Loucy (cell line): ENCODE data around the gene CETN3.

Experiments
- H2AFZ ChIP-seq: fragments of 200-600 bp; sonication (generic); 2 replicates; pipeline ENCODE4 v1.6.0; 2016; ENCODE audit warnings: antibody characterized with exemption, mild to moderate bottlenecking, low read length, moderate library complexity
- H3F3A ChIP-seq: fragments of 200-600 bp; 2 replicates; pipeline ENCODE4 v1.6.0; 2016; ENCODE audit warnings: antibody characterized with exemption, low read depth, mild to moderate bottlenecking
- H3K27me3 ChIP-seq: fragments of 200-600 bp; sonication (generic); 2 replicates; pipeline ENCODE4 v1.6.1; 2014; ENCODE audit warnings: low read length, mild to moderate bottlenecking; ENCODE audit not compliant: insufficient read depth, poor library complexity, severe bottlenecking
- H3K36me3 ChIP-seq: fragments of 200-600 bp; sonication (generic); 2 replicates; pipeline ENCODE4 v1.6.1; 2016; ENCODE audit warnings: low read length; ENCODE audit not compliant: insufficient read depth
- H3K4me1 ChIP-seq: fragments of 200-600 bp; sonication (generic); 2 replicates; pipeline ENCODE4 v1.5.1; 2014; ENCODE audit warnings: low read length, mild to moderate bottlenecking; ENCODE audit not compliant: insufficient read depth, poor library complexity, severe bottlenecking
- H3K4me2 ChIP-seq: fragments of 200-600 bp; sonication (generic); 2 replicates; pipeline ENCODE4 v1.6.0; 2014; ENCODE audit warnings: antibody characterized with exemption, low read length, low read depth, mild to moderate bottlenecking; ENCODE audit not compliant: poor library complexity, severe bottlenecking
- H3K4me3 ChIP-seq: fragments of 200-600 bp; sonication (generic); 2 replicates; pipeline ENCODE4 v1.5.1; 2014; ENCODE audit warnings: low read length, mild to moderate bottlenecking, mixed read lengths; ENCODE audit not compliant: poor library complexity, severe bottlenecking
- H3K79me2 ChIP-seq: fragments of 200-600 bp; sonication (generic); 2 replicates; pipeline ENCODE4 v1.6.1; 2014; ENCODE audit warnings: low read length; ENCODE audit not compliant: insufficient read depth
- H3K9ac ChIP-seq: fragments of 200-600 bp; sonication (generic); 2 replicates; pipeline ENCODE4 v1.6.0; 2014; ENCODE audit warnings: mild to moderate bottlenecking, low read depth, low read length, moderate library complexity; ENCODE audit not compliant: poor library complexity, severe bottlenecking
- H3K9me2 ChIP-seq: fragments of 200-600 bp; sonication (generic); replicated peaks from 2 replicates; pipeline ENCODE4 v1.6.1; 2016; ENCODE audit warnings: low read depth, low read length, mixed read lengths
- H3K9me3 ChIP-seq: fragments of 200-600 bp; sonication (generic); 2 replicates; pipeline ENCODE4 v1.6.1; 2014; ENCODE audit warnings: mild to moderate bottlenecking, antibody characterized with exemption, low read length, low read depth; ENCODE audit not compliant: insufficient read depth
- H4K20me1 ChIP-seq: fragments of 200-600 bp; sonication (generic); 2 replicates; pipeline ENCODE4 v1.6.0; 2014; ENCODE audit warnings: antibody characterized with exemption, low read length, mild to moderate bottlenecking; ENCODE audit not compliant: insufficient read depth, poor library complexity, severe bottlenecking
- EZH2phosphoT487 ChIP-seq: fragments of 200-600 bp; IDR thresholded peaks from 2 replicates; pipeline ENCODE4 v1.6.1; 2018; ENCODE audit warnings: antibody characterized with exemption, mild to moderate bottlenecking, moderate library complexity, borderline replicate concordance
- TF ChIP-seq, protein P1 (sequence below): fragments of 200-600 bp; sonication (generic); conservative IDR thresholded peaks from 2 replicates; pipeline ENCODE4 v1.5.1; 2014; ENCODE audit warnings: mild to moderate bottlenecking, antibody characterized with exemption, low read length

The CETN3 gene

GRCh38 chr5:90424245-90424644, 14.7 kb upstream of the CETN3 start:
- Histone ChIP-seq H2AFZ (no peak overlapping the region), H4K20me1 (no peaks in the 10 kb centered on the region), H3K4me2 (no peak overlapping the region), H3K9me3 (no peaks in the 10 kb centered on the region), H3K79me2 (no peaks in the 10 kb centered on the region), H3K27me3 (no peaks in the 10 kb centered on the region), H3K4me3 (no peak overlapping the region), H3K36me3 (no peaks in the 10 kb centered on the region), H3K9me2 (no peaks in the 10 kb centered on the region), H3F3A (no peaks in the 10 kb centered on the region), H3K4me1 (no peaks in the 10 kb centered on the region), H3K9ac (no peak overlapping the region)
- TF ChIP-seq, protein P1, sequence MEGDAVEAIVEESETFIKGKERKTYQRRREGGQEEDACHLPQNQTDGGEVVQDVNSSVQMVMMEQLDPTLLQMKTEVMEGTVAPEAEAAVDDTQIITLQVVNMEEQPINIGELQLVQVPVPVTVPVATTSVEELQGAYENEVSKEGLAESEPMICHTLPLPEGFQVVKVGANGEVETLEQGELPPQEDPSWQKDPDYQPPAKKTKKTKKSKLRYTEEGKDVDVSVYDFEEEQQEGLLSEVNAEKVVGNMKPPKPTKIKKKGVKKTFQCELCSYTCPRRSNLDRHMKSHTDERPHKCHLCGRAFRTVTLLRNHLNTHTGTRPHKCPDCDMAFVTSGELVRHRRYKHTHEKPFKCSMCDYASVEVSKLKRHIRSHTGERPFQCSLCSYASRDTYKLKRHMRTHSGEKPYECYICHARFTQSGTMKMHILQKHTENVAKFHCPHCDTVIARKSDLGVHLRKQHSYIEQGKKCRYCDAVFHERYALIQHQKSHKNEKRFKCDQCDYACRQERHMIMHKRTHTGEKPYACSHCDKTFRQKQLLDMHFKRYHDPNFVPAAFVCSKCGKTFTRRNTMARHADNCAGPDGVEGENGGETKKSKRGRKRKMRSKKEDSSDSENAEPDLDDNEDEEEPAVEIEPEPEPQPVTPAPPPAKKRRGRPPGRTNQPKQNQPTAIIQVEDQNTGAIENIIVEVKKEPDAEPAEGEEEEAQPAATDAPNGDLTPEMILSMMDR = no peak
- TF ChIP-seq EZH2phosphoT487 = no peak

- H3F3A ChIP-seq = no peaks in the 10 kb centered on the region
- no peaks in the 10 kb centered on the region for H3K9me3 ChIP-seq
- H3K4me1 ChIP-seq = no peaks in the 10 kb centered on the region
- no peak overlapping the region for H3K4me2 ChIP-seq
- no peaks in the 10 kb centered on the region for H3K79me2 ChIP-seq
- no peaks in the 10 kb centered on the region for H3K36me3 ChIP-seq
- H3K4me3 ChIP-seq = no peak overlapping the region
- H3K9ac ChIP-seq = no peak overlapping the region
- TF ChIP-seq EZH2phosphoT487 = no peak
- TF ChIP-seq, protein P1 = peak; percentile 26; the same call in 1 of the 2 replicates
- H3K9me2 ChIP-seq = no peaks in the 10 kb centered on the region
- no peak overlapping the region for H2AFZ ChIP-seq
- no peaks in the 10 kb centered on the region for H4K20me1 ChIP-seq
- H3K27me3 ChIP-seq = no peaks in the 10 kb centered on the region
Observed at GRCh38 chr5:90421136-90421535, 11.6 kb upstream of the CETN3 start.

DNA sequence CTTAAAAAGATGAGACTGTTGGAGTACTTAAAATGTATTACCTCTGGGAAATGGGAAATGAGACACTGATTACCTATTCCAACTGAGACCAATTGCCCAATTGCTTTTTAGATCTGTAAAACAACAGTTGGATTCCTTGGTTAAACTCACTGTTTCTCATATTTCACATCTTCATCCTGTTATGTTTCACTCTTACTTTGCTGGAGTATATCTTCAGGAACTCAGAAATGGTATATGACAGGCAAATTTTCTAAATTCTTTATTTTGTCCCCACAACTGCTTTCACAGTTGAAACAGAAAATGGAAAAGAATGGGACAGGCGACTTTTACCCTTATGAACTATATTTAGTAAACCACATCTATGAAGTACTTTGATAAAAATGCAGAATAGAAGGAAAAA, 8.7 kb upstream of the CETN3 start:
- H3K36me3 ChIP-seq = no peaks in the 10 kb centered on the region
- H2AFZ ChIP-seq = no peak overlapping the region
- no peaks in the 10 kb centered on the region for H3K9me3 ChIP-seq
- no peaks in the 10 kb centered on the region for H3K4me1 ChIP-seq
- H3K4me3 ChIP-seq = no peak overlapping the region
- no peaks in the 10 kb centered on the region for H4K20me1 ChIP-seq
- H3K79me2 ChIP-seq = no peaks in the 10 kb centered on the region
- no peak overlapping the region for H3K9ac ChIP-seq
- H3K4me2 ChIP-seq = no peak overlapping the region
- TF ChIP-seq EZH2phosphoT487 = no peak
- TF ChIP-seq, protein P1 = no peak
- no peaks in the 10 kb centered on the region for H3K9me2 ChIP-seq
- H3K27me3 ChIP-seq = no peaks in the 10 kb centered on the region
- H3F3A ChIP-seq = no peaks in the 10 kb centered on the region
